Peyer's patch (tissue), 4 donors: ENCODE results near the gene PARD6A. TPM values are rescaled to one million over a fixed set of nuclear protein-coding genes. Genes with fewer than 3 reads are reported as not detected.

Experiments
- DNase-seq, 3 donors: peaks; one replicate each; pipeline ENCODE4 v3.0.0-alpha.2; 2017 to 2019
- H3K27ac ChIP-seq, 4 donors: fragments of 200-600 bp; sonication (generic); one replicate each; pipeline ENCODE4 v1.5.1; 2016 to 2019
- H3K27me3 ChIP-seq, 2 donors: fragments of 200-600 bp; sonication (generic); one replicate each; pipeline ENCODE4 v1.5.1; 2019
- H3K36me3 ChIP-seq, 3 donors: fragments of 200-600 bp; sonication (generic); one replicate each; pipeline ENCODE4 v1.5.1; 2016 to 2019
- H3K4me1 ChIP-seq, 4 donors: fragments of 200-600 bp; sonication (generic); one replicate each; pipeline ENCODE4 v1.5.1; 2016 to 2019
- H3K4me3 ChIP-seq, 4 donors: fragments of 200-600 bp; sonication (generic); 1 replicate in 3 of 4; 2 replicates in 1 of 4; pipeline ENCODE4 v1.5.1; 2016 to 2019; ENCODE audit warnings: mild to moderate bottlenecking in 1 of 4
- H3K9me3 ChIP-seq, 4 donors: fragments of 200-600 bp; sonication (generic); one replicate each; pipeline ENCODE4 v1.5.1; 2016 to 2019; ENCODE audit warnings: mild to moderate bottlenecking in 1 of 4
- CTCF ChIP-seq, 6 experiments: fragments of 450-650 bp in 4 of 6; fragments of 200-600 bp in 2 of 6; sonication (generic) in 1 of 6; IDR thresholded peaks; one replicate each; pipeline ENCODE4 v1.5.1; 2017 to 2019; ENCODE audit warnings: antibody characterized with exemption in 6 of 6, mild to moderate bottlenecking in 3 of 6, moderate library complexity in 1 of 6
- POLR2A ChIP-seq, 2 donors: fragments of 450-650 bp; IDR thresholded peaks; one replicate each; pipeline ENCODE4 v1.5.1; 2017; ENCODE audit warnings: antibody characterized with exemption in 2 of 2, mild to moderate bottlenecking in 2 of 2, moderate library complexity in 2 of 2
- total RNA-seq, 4 donors: library from RNA; depleted of rRNA; stranded (reverse); fragments of >200 nt; gene quantifications; one replicate each; pipeline ENCODE4 v1.1.0, GENCODE V29; 2016

The PARD6A gene
- 1 to 10 TPM in 3 of 4 donors, not detected in 1; 1.0 to 4.3 (median 2.1) TPM for total RNA-seq

GRCh38 chr16:67660564-67661028 is at the start of gene PARD6A:
Gene PARD6A, plus strand, starts transcription at chr16:67660960. Its CDS starts 79 bp downstream, at chr16:67661039.
- peaks cover 0 to 24% (median 10%) of the 10 kb centered on the region in 4 donors for H3K4me1 ChIP-seq
- peak; percentile 91 to 98 (median 98) for DNase-seq
- H3K36me3 ChIP-seq = peaks cover 0 to 9% (median 0%) of the 10 kb centered on the region in 3 donors
- H3K27ac ChIP-seq = peak within 1 kb of the TSS; percentile 91 to 99 (median 97)
- peak in 1 of 2 donors; percentile 30 for TF ChIP-seq POLR2A (IDR thresholded peaks at IDR 0.05)
- TF ChIP-seq CTCF (IDR thresholded peaks at IDR 0.05) = peak in 2 of 6 experiments; percentile 20 to 29
- H3K4me3 ChIP-seq = peak within 1 kb of the TSS; percentile 73 to 93 (median 82)
- H3K27me3 ChIP-seq = no peaks in the 10 kb centered on the region
- H3K9me3 ChIP-seq = no peaks in the 10 kb centered on the region

- peaks cover 0 to 81% (median 0%) of the 10 kb centered on the region in 3 donors for H3K36me3 ChIP-seq
- no peak for DNase-seq
- no peak for TF ChIP-seq POLR2A (IDR thresholded peaks at IDR 0.05)
- no peak for TF ChIP-seq CTCF (IDR thresholded peaks at IDR 0.05)
Observed at GRCh38 chr16:67613808-67614207, 47.0 kb upstream of the PARD6A start.

GRCh38 chr16:67628216-67628615 is 32.5 kb upstream of the PARD6A start:
- no peak for DNase-seq
- no peak overlapping the region for H3K27ac ChIP-seq
- H3K4me3 ChIP-seq = no peak overlapping the region
- peaks cover 0 to 92% (median 0%) of the 10 kb centered on the region in 3 donors for H3K36me3 ChIP-seq
- no peak for TF ChIP-seq POLR2A (IDR thresholded peaks at IDR 0.05)
- no peaks in the 10 kb centered on the region for H3K27me3 ChIP-seq
- no peaks in the 10 kb centered on the region for H3K4me1 ChIP-seq
- H3K9me3 ChIP-seq = no peaks in the 10 kb centered on the region

More at GRCh38 chr16:67613808-67614207, 47.0 kb upstream of the PARD6A start:
- Histone ChIP-seq H3K9me3 (no peaks in the 10 kb centered on the region), H3K4me1 (no peaks in the 10 kb centered on the region), H3K27me3 (no peaks in the 10 kb centered on the region), H3K4me3 (no peak overlapping the region), H3K27ac (no peak overlapping the region)

GRCh38 chr16:67632415-67633172 is 28.2 kb upstream of the PARD6A start:
- Histone ChIP-seq H3K36me3 (peaks cover 0 to 94% (median 0%) of the 10 kb centered on the region in 3 donors), H3K27ac (no peak overlapping the region), H3K4me1 (no peaks in the 10 kb centered on the region), H3K4me3 (no peak overlapping the region), H3K9me3 (no peaks in the 10 kb centered on the region), H3K27me3 (no peaks in the 10 kb centered on the region)
- DNase-seq = no peak
- TF ChIP-seq POLR2A (IDR thresholded peaks at IDR 0.05) (no peak), CTCF (IDR thresholded peaks at IDR 0.05) (no peak)

- peaks cover 0 to 69% (median 0%) of the 10 kb centered on the region in 3 donors for H3K36me3 ChIP-seq
- no peaks in the 10 kb centered on the region for H3K9me3 ChIP-seq
- no peak overlapping the region for H3K4me3 ChIP-seq
- peaks cover 0 to 2% (median 0%) of the 10 kb centered on the region in 4 donors for H3K4me1 ChIP-seq
- TF ChIP-seq POLR2A (IDR thresholded peaks at IDR 0.05) (no peak), CTCF (IDR thresholded peaks at IDR 0.05) (no peak)
- H3K27ac ChIP-seq = no peak overlapping the region
- peak in 1 of 3 donors; percentile 11 for DNase-seq
- H3K27me3 ChIP-seq = no peaks in the 10 kb centered on the region
Observed at GRCh38 chr16:67636713-67637112, 24.0 kb upstream of the PARD6A start.

- H3K27ac ChIP-seq = no peak overlapping the region
- H3K36me3 ChIP-seq = peaks cover 0 to 60% (median 0%) of the 10 kb centered on the region in 3 donors
- no peaks in the 10 kb centered on the region for H3K27me3 ChIP-seq
- no peaks in the 10 kb centered on the region for H3K9me3 ChIP-seq
- H3K4me3 ChIP-seq = no peak overlapping the region
- no peak for TF ChIP-seq CTCF (IDR thresholded peaks at IDR 0.05)
- TF ChIP-seq POLR2A (IDR thresholded peaks at IDR 0.05) = no peak
- peak in 1 of 3 donors; percentile 38 for DNase-seq
- H3K4me1 ChIP-seq = peaks cover 0 to 5% (median 0%) of the 10 kb centered on the region in 4 donors
Observed at GRCh38 chr16:67637625-67638024, 23.1 kb upstream of the PARD6A start.
